Ovary (tissue), 3 donors: Measurements from ENCODE around the gene MORN1.

ENCODE experiments used
- EP300 ChIP-seq: sonication (generic); formaldehyde crosslinking; IDR thresholded peaks from one replicate; pipeline ENCODE4 v1.6.1; 2017; ENCODE audit warnings: antibody characterized with exemption
- POLR2A ChIP-seq: fragments of 450-650 bp; IDR thresholded peaks from one replicate; pipeline ENCODE4 v1.6.1; 2017; ENCODE audit warnings: antibody characterized with exemption, mild to moderate bottlenecking, moderate library complexity
- TF ChIP-seq, protein P1 (sequence below), 3 donors: fragments of 450-650 bp in 2 of 3; fragments of 200-600 bp in 1 of 3; IDR thresholded peaks; one replicate each; pipeline versions ENCODE4 v1.5.1 to v1.8.0; 2016 to 2022; ENCODE audit warnings: antibody characterized with exemption in 3 of 3, mild to moderate bottlenecking in 1 of 3
- donor health status: DM: no; HTN: no; CAD: no.

GRCh38 chr1:2348346-2349325, 42.7 kb downstream of the MORN1 start:
- no peak for TF ChIP-seq EP300
- TF ChIP-seq, protein P1, sequence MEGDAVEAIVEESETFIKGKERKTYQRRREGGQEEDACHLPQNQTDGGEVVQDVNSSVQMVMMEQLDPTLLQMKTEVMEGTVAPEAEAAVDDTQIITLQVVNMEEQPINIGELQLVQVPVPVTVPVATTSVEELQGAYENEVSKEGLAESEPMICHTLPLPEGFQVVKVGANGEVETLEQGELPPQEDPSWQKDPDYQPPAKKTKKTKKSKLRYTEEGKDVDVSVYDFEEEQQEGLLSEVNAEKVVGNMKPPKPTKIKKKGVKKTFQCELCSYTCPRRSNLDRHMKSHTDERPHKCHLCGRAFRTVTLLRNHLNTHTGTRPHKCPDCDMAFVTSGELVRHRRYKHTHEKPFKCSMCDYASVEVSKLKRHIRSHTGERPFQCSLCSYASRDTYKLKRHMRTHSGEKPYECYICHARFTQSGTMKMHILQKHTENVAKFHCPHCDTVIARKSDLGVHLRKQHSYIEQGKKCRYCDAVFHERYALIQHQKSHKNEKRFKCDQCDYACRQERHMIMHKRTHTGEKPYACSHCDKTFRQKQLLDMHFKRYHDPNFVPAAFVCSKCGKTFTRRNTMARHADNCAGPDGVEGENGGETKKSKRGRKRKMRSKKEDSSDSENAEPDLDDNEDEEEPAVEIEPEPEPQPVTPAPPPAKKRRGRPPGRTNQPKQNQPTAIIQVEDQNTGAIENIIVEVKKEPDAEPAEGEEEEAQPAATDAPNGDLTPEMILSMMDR (IDR thresholded peaks at IDR 0.05): no peak
- no peak for TF ChIP-seq POLR2A
